KMS-11 (cell line): ENCODE measurements around the gene MS4A13.

Experiments used
- H2AFZ ChIP-seq: fragments of 200-600 bp; sonication (generic); 2 replicates; pipeline ENCODE4 v1.6.1; 2016; ENCODE audit warnings: antibody characterized with exemption, mixed run types, low read depth
- H3K27ac ChIP-seq: fragments of 200-600 bp; sonication (generic); 2 replicates; pipeline ENCODE4 v1.6.1; 2016; ENCODE audit warnings: mild to moderate bottlenecking, mixed run types
- H3K27me3 ChIP-seq: fragments of 200-600 bp; sonication (generic); 2 replicates; pipeline ENCODE4 v1.6.1; 2017; ENCODE audit warnings: mild to moderate bottlenecking, low read depth, mixed run types, moderate library complexity; ENCODE audit not compliant: insufficient read depth
- H3K36me3 ChIP-seq: fragments of 200-600 bp; sonication (generic); 2 replicates; pipeline ENCODE4 v1.6.1; 2017; ENCODE audit warnings: mild to moderate bottlenecking, mixed run types; ENCODE audit not compliant: insufficient read depth
- H3K4me1 ChIP-seq: fragments of 200-600 bp; sonication (generic); 2 replicates; pipeline ENCODE4 v1.6.1; 2016; ENCODE audit warnings: mild to moderate bottlenecking, low read depth, mixed run types; ENCODE audit not compliant: poor library complexity, severe bottlenecking
- H3K4me2 ChIP-seq: fragments of 200-600 bp; sonication (generic); 2 replicates; pipeline ENCODE4 v1.7.0; 2016; ENCODE audit warnings: mild to moderate bottlenecking, mixed run types
- H3K4me3 ChIP-seq: fragments of 200-600 bp; sonication (generic); IDR thresholded peaks from 2 replicates; pipeline ENCODE4 v1.6.1; 2017; ENCODE audit warnings: low read depth, low read length, mixed read lengths; ENCODE audit not compliant: insufficient read depth
- H3K79me2 ChIP-seq: fragments of 200-600 bp; sonication (generic); 2 replicates; pipeline ENCODE4 v1.6.1; 2016; ENCODE audit warnings: low read depth, mixed run types; ENCODE audit not compliant: insufficient read depth
- H3K9ac ChIP-seq: fragments of 200-600 bp; sonication (generic); 2 replicates; pipeline ENCODE4 v1.6.1; 2016; ENCODE audit warnings: mild to moderate bottlenecking, mixed run types
- H4K20me1 ChIP-seq: fragments of 200-600 bp; sonication (generic); 2 replicates; pipeline ENCODE4 v1.6.1; 2016; ENCODE audit warnings: mild to moderate bottlenecking, mixed run types; ENCODE audit not compliant: insufficient read depth
- CTCF ChIP-seq: fragments of 200-600 bp; sonication (generic); conservative IDR thresholded peaks from 2 replicates; pipeline ENCODE4 v1.6.1; 2017; ENCODE audit warnings: low read depth, mild to moderate bottlenecking, antibody characterized with exemption, low read length, moderate library complexity, mixed read lengths

Gene MS4A13, protein sequence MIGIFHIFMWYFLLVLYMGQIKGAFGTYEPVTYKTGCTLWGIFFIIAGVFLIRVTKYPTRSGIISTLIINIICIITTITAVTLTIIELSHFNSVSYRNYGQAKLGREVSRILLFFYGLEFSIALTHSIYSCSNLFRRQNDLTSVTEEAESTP

GRCh38 chr11:60515144-60515855 is at the start of gene MS4A13:
TSS of gene MS4A13 (plus strand) at chr11:60515392. CDS start at chr11:60518084, 2,692 bp downstream.
- Histone ChIP-seq H3K9ac (no peak within 1 kb of the TSS), H3K27me3 (no peaks in the 10 kb centered on the region), H3K27ac (no peak within 1 kb of the TSS), H3K36me3 (no peaks in the 10 kb centered on the region), H3K79me2 (no peaks in the 10 kb centered on the region), H2AFZ (no peak within 1 kb of the TSS), H4K20me1 (no peaks in the 10 kb centered on the region), H3K4me2 (no peak within 1 kb of the TSS), H3K4me3 (no peak within 1 kb of the TSS), H3K4me1 (no peaks in the 10 kb centered on the region)
- TF ChIP-seq CTCF: no peak

DNA sequence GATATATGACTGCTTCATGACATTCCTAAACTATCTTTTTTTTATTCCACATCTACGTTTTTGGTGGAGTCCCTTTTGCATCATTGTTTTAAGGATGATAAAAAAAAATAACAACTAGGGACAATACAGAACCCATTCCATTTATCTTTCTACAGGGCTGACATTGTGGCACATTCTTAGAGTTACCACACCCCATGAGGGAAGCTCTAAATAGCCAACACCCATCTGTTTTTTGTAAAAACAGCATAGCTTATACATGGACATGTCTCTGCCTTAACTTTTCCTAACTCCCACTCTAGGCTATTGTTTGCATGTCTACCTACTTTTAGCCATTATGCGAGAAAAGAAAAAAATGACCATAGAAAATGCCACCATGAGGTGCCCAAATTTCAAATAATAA is 46.4 kb upstream of the MS4A13 start:
- no peaks in the 10 kb centered on the region for H3K4me1 ChIP-seq
- no peaks in the 10 kb centered on the region for H4K20me1 ChIP-seq
- H3K27ac ChIP-seq: no peak overlapping the region
- no peak overlapping the region for H3K4me2 ChIP-seq
- H3K4me3 ChIP-seq: no peak overlapping the region
- H3K79me2 ChIP-seq: no peaks in the 10 kb centered on the region
- no peaks in the 10 kb centered on the region for H3K27me3 ChIP-seq
- H3K9ac ChIP-seq: no peak overlapping the region
- no peak for TF ChIP-seq CTCF
- no peaks in the 10 kb centered on the region for H3K36me3 ChIP-seq
- no peak overlapping the region for H2AFZ ChIP-seq

GRCh38 chr11:60469723-60470122 is 45.5 kb upstream of the MS4A13 start:
- Histone ChIP-seq H4K20me1 (no peaks in the 10 kb centered on the region), H3K4me1 (no peaks in the 10 kb centered on the region), H3K27me3 (no peaks in the 10 kb centered on the region), H3K4me3 (no peak overlapping the region), H3K9ac (no peak overlapping the region), H3K27ac (no peak overlapping the region), H3K4me2 (no peak overlapping the region), H3K79me2 (no peaks in the 10 kb centered on the region), H3K36me3 (no peaks in the 10 kb centered on the region), H2AFZ (no peak overlapping the region)
- TF ChIP-seq CTCF: no peak

DNA sequence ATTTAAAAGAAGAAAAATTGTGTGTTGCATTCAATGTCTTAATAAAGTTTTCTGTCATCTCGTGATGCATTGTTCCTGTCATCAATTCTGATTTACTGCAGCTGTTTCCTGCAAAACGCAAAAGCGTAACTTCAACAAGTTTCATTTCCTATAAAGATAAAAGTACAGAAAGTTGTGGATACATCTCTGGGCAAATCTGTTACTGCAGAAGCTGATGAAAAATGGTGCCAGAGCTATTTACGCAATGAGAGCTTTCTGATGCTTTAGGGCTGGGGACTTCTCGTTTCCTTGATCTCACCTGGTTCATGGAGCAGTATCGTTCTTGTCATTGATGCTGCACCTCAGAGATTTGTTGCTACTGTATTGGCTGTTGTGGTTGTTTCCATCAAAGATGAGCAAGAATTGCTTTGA is 38.2 kb upstream of the MS4A13 start:
- Histone ChIP-seq H3K4me3 (no peak overlapping the region), H3K36me3 (no peaks in the 10 kb centered on the region), H3K27me3 (no peaks in the 10 kb centered on the region), H3K9ac (no peak overlapping the region), H3K4me1 (no peaks in the 10 kb centered on the region), H4K20me1 (no peaks in the 10 kb centered on the region), H3K79me2 (no peaks in the 10 kb centered on the region), H3K4me2 (no peak overlapping the region), H3K27ac (no peak overlapping the region), H2AFZ (no peak overlapping the region)
- TF ChIP-seq CTCF: no peak
